Measurements from ENCODE around the gene CSK.
A peak's percentile ranks its signal among the peaks of the same experiment; 100 is the strongest.

- TF ChIP-seq TAF1 (IDR thresholded peaks at IDR 0.05; ENCODE audit: low read depth) = no peak
- TF ChIP-seq TCF12 (IDR thresholded peaks at IDR 0.05; ENCODE audit: low read depth) = no peak
- no peak for TF ChIP-seq CREB1 (IDR thresholded peaks at IDR 0.05; ENCODE audit: low read depth)
- TF ChIP-seq CEBPB (IDR thresholded peaks at IDR 0.05) = no peak
- TF ChIP-seq EP300 (IDR thresholded peaks at IDR 0.05; ENCODE audit: borderline replicate concordance) = no peak
- TF ChIP-seq FOXM1 (IDR thresholded peaks at IDR 0.05; ENCODE audit: borderline replicate concordance, low read depth) = no peak
- TF ChIP-seq, protein P1, sequence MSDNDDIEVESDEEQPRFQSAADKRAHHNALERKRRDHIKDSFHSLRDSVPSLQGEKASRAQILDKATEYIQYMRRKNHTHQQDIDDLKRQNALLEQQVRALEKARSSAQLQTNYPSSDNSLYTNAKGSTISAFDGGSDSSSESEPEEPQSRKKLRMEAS (IDR thresholded peaks at IDR 0.05) = no peak
- TF ChIP-seq EGR1 (IDR thresholded peaks at IDR 0.05) = no peak
- 0 out of 2 replicates have a peak, but pooled peaks have one; percentile 16 for TF ChIP-seq NFIC (IDR thresholded peaks at IDR 0.05)
- no peak for TF ChIP-seq REST (IDR thresholded peaks at IDR 0.05; ENCODE audit: low read depth)
- TF ChIP-seq YY1 (IDR thresholded peaks at IDR 0.05; ENCODE audit: low read depth) = no peak
- TF ChIP-seq RAD21 (IDR thresholded peaks at IDR 0.05; ENCODE audit: low read depth) = peak; percentile 96
- TF ChIP-seq ZBTB7A (IDR thresholded peaks at IDR 0.05; ENCODE audit: low read depth) = peak; percentile 87; the same call in 1 of the 2 replicates
- no peak for TF ChIP-seq USF1 (IDR thresholded peaks at IDR 0.05)
These were observed 13.0 kb upstream of the CSK start for GRCh38 chr15:74768771-74769342.
